ENCODE measurements around the gene SECISBP2L.

DNA sequence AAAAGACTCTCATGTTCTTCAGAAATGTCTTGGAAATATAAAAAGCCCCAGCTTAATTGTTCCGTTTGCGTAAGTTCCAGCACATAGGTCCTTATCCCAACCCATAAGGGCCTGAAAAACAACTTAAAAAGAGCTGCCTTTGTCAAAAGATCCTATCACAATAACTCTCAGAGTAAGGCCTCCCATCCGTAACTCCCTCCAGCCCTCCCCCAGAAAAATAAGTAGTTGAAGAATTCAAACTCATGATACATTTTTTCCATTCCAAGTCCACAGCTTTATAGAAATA is 38.0 kb upstream of the SECISBP2L start:
- TF ChIP-seq, protein P1, sequence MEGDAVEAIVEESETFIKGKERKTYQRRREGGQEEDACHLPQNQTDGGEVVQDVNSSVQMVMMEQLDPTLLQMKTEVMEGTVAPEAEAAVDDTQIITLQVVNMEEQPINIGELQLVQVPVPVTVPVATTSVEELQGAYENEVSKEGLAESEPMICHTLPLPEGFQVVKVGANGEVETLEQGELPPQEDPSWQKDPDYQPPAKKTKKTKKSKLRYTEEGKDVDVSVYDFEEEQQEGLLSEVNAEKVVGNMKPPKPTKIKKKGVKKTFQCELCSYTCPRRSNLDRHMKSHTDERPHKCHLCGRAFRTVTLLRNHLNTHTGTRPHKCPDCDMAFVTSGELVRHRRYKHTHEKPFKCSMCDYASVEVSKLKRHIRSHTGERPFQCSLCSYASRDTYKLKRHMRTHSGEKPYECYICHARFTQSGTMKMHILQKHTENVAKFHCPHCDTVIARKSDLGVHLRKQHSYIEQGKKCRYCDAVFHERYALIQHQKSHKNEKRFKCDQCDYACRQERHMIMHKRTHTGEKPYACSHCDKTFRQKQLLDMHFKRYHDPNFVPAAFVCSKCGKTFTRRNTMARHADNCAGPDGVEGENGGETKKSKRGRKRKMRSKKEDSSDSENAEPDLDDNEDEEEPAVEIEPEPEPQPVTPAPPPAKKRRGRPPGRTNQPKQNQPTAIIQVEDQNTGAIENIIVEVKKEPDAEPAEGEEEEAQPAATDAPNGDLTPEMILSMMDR (IDR thresholded peaks at IDR 0.05), result no peak
- no peak for TF ChIP-seq EZH2 (IDR thresholded peaks at IDR 0.05; ENCODE audit: borderline replicate concordance, insufficient read depth, low read depth, low read length, poor library complexity, severe bottlenecking)
